CD14-positive monocyte (primary cell): ENCODE measurements around the gene RBP5. TPM values are rescaled to one million over a fixed set of nuclear protein-coding genes. Genes with fewer than 3 reads are reported as not detected.

Experiments used
- DNase-seq, 3 donors: peaks; one replicate each; pipeline ENCODE4 v3.0.0-alpha.2; 2011 to 2022
- H2AFZ ChIP-seq: 2 replicates; pipeline ENCODE4 v1.6.0; 2012; ENCODE audit warnings: mild to moderate bottlenecking, low read depth, low read length, inconsistent platforms; ENCODE audit not compliant: insufficient read depth, poor library complexity, severe bottlenecking
- H3K27ac ChIP-seq, 2 donors: 1 replicate in 1 of 2; 2 replicates in 1 of 2; pipeline ENCODE4 v1.5.1; 2012 to 2013; ENCODE audit warnings: low read length in 2 of 2, control low read depth in 1 of 2, inconsistent platforms in 1 of 2, low read depth in 1 of 2, mild to moderate bottlenecking in 1 of 2
- H3K27me3 ChIP-seq, 2 donors: one replicate each; pipeline versions ENCODE4 v1.6.0 to v1.6.1; 2011 to 2013; ENCODE audit warnings: low read length in 2 of 2; ENCODE audit not compliant: control insufficient read depth in 2 of 2, insufficient read depth in 2 of 2
- H3K36me3 ChIP-seq, 2 donors: replicated peaks in 1 of 2; 1 replicate in 1 of 2; 2 replicates in 1 of 2; pipeline versions ENCODE4 v1.5.1 to v1.6.1; 2012 to 2013; ENCODE audit warnings: low read length in 2 of 2, control low read depth in 1 of 2, inconsistent platforms in 1 of 2, mild to moderate bottlenecking in 1 of 2; ENCODE audit not compliant: insufficient read depth in 2 of 2, control insufficient read depth in 1 of 2
- H3K4me1 ChIP-seq, 2 donors: 1 replicate in 1 of 2; 2 replicates in 1 of 2; pipeline versions ENCODE4 v1.5.1 to v1.6.1; 2012 to 2013; ENCODE audit warnings: low read length in 2 of 2, control low read depth in 1 of 2, inconsistent platforms in 1 of 2, mild to moderate bottlenecking in 1 of 2, moderate library complexity in 1 of 2; ENCODE audit not compliant: insufficient read depth in 2 of 2, control insufficient read depth in 1 of 2
- H3K4me2 ChIP-seq: replicated peaks from 2 replicates; pipeline ENCODE3; 2012; ENCODE audit warnings: low read length, moderate library complexity, mild to moderate bottlenecking; ENCODE audit not compliant: poor library complexity, severe bottlenecking; ENCODE audit errors: extremely low read depth
- H3K4me3 ChIP-seq, 3 experiments: fragments of 200-600 bp in 1 of 3; sonication (generic) in 1 of 3; replicated peaks in 1 of 3; 1 replicate in 2 of 3; 2 replicates in 1 of 3; pipeline ENCODE4 v1.5.1; 2011 to 2013; ENCODE audit warnings: low read length in 3 of 3, mild to moderate bottlenecking in 3 of 3, control low read depth in 2 of 3, low read depth in 2 of 3, inconsistent platforms in 1 of 3, moderate library complexity in 1 of 3
- H3K79me2 ChIP-seq: 2 replicates; pipeline ENCODE4 v1.6.0; 2012; ENCODE audit warnings: mild to moderate bottlenecking, control low read depth, inconsistent platforms, low read length, moderate library complexity; ENCODE audit not compliant: insufficient read depth
- H3K9ac ChIP-seq: 2 replicates; pipeline ENCODE4 v1.6.0; 2017; ENCODE audit warnings: low read length, mild to moderate bottlenecking; ENCODE audit not compliant: insufficient read depth, poor library complexity, severe bottlenecking
- H3K9me3 ChIP-seq, 2 donors: replicated peaks in 1 of 2; 1 replicate in 1 of 2; 2 replicates in 1 of 2; pipeline versions ENCODE4 v1.5.1 to v1.6.1; 2012 to 2013; ENCODE audit warnings: low read length in 2 of 2, control low read depth in 1 of 2; ENCODE audit not compliant: control insufficient read depth in 1 of 2, insufficient read depth in 1 of 2
- H4K20me1 ChIP-seq: 2 replicates; pipeline ENCODE4 v1.6.0; 2012; ENCODE audit warnings: mild to moderate bottlenecking, low read length, control low read depth, moderate library complexity; ENCODE audit not compliant: insufficient read depth
- H3K27ac Mint-ChIP-seq, 7 donors: one replicate each; pipeline ENCODE4 v1.8.0; 2020; ENCODE audit warnings: mild to moderate bottlenecking in 7 of 7, mixed read lengths in 7 of 7, moderate library complexity in 6 of 7, inconsistent platforms in 2 of 7
- H3K27me3 Mint-ChIP-seq, 3 donors: one replicate each; pipeline ENCODE4 v1.8.0; 2021 to 2022; ENCODE audit warnings: low read depth in 3 of 3, mild to moderate bottlenecking in 3 of 3, mixed read lengths in 3 of 3, moderate library complexity in 3 of 3, inconsistent platforms in 1 of 3
- H3K36me3 Mint-ChIP-seq, 2 donors: one replicate each; pipeline ENCODE4 v1.8.0; 2020; ENCODE audit warnings: mixed read lengths in 2 of 2, inconsistent platforms in 1 of 2, mild to moderate bottlenecking in 1 of 2
- H3K4me1 Mint-ChIP-seq: one replicate; pipeline ENCODE4 v1.8.0; 2020; ENCODE audit warnings: mild to moderate bottlenecking, mixed read lengths
- H3K4me3 Mint-ChIP-seq, 2 donors: one replicate each; pipeline ENCODE4 v1.8.0; 2020; ENCODE audit warnings: mild to moderate bottlenecking in 2 of 2, mixed read lengths in 2 of 2, moderate library complexity in 1 of 2
- H3K9me3 Mint-ChIP-seq, 7 donors: one replicate each; pipeline ENCODE4 v1.8.0; 2020 to 2022; ENCODE audit warnings: mixed read lengths in 7 of 7, mild to moderate bottlenecking in 6 of 7, moderate library complexity in 6 of 7, inconsistent platforms in 2 of 7
- CTCF ChIP-seq: fragments of 200-600 bp; IDR thresholded peaks from one replicate; pipeline ENCODE4 v1.8.0; 2022; ENCODE audit warnings: antibody characterized with exemption, mild to moderate bottlenecking
- WGBS: methylation state at CpG from one replicate; pipeline ENCODE4 v1.1.5; 2013; ENCODE audit warnings: missing lambda C conversion rate; ENCODE audit not compliant: insufficient coverage; 5-methylcytosine and 5-hydroxymethylcytosine counted together
- intact Hi-C, 2 donors: fragments of 100-400 bp; cut with micrococcal nuclease; formaldehyde crosslinking; loops; one replicate each; pipeline versions ENCODE4 v1.15.0 to v1.15.1; 2023
- polyA plus RNA-seq, 3 donors: library from polyadenylated mRNA; depleted of rRNA in 1 of 3; unstranded in 2 of 3; stranded (reverse) in 1 of 3; fragments of 300-500 nt in 2 of 3; fragments of >200 nt in 1 of 3; fragmentation: Illumina TruSeq in 2 of 3; gene quantifications; 1 replicate in 2 of 3; 2 replicates in 1 of 3; pipeline ENCODE4 v1.2.3, GENCODE V29; 2012 to 2021

RBP5 gene
- polyA plus RNA-seq, 3 donors, result not detected

GRCh38 chr12:7075939-7076338 lies 52.8 kb downstream of the RBP5 start:
- H4K20me1 ChIP-seq, result no peaks in the 10 kb centered on the region
- 79% methylated on average over 1 of the region's 3 CpGs for WGBS
- no peak overlapping the region for H3K4me3 ChIP-seq
- no peaks in the 10 kb centered on the region for H3K36me3 Mint-ChIP-seq
- no peak overlapping the region for H3K4me2 ChIP-seq
- H3K36me3 ChIP-seq, result no peaks in the 10 kb centered on the region
- H3K27ac Mint-ChIP-seq, result no peak overlapping the region
- H3K4me1 ChIP-seq, result no peaks in the 10 kb centered on the region
- no peak overlapping the region for H3K27ac ChIP-seq
- no peaks in the 10 kb centered on the region for H3K9me3 Mint-ChIP-seq
- no peaks in the 10 kb centered on the region for H3K79me2 ChIP-seq
- no peaks in the 10 kb centered on the region for H3K27me3 ChIP-seq
- H2AFZ ChIP-seq, result no peak overlapping the region
- intact Hi-C loops, result no loop called here
- no peak overlapping the region for H3K9ac ChIP-seq
- H3K4me1 Mint-ChIP-seq, result no peaks in the 10 kb centered on the region
- no peak for DNase-seq
- H3K4me3 Mint-ChIP-seq, result no peak overlapping the region
- TF ChIP-seq CTCF, result no peak
- H3K9me3 ChIP-seq, result no peaks in the 10 kb centered on the region
- peaks cover 0 to 8% (median 3%) of the 10 kb centered on the region in 3 donors for H3K27me3 Mint-ChIP-seq

GRCh38 chr12:7075518-7075917 lies 53.2 kb downstream of the RBP5 start:
- Mint-ChIP-seq H3K4me3 (no peak overlapping the region), H3K9me3 (no peaks in the 10 kb centered on the region), H3K4me1 (no peaks in the 10 kb centered on the region), H3K36me3 (no peaks in the 10 kb centered on the region), H3K27me3 (peaks cover 0 to 8% (median 3%) of the 10 kb centered on the region in 3 donors), H3K27ac (no peak overlapping the region)
- Histone ChIP-seq H3K27me3 (no peaks in the 10 kb centered on the region), H3K27ac (no peak overlapping the region), H3K9ac (no peak overlapping the region), H3K9me3 (no peaks in the 10 kb centered on the region), H2AFZ (no peak overlapping the region), H4K20me1 (no peaks in the 10 kb centered on the region), H3K4me2 (no peak overlapping the region), H3K4me1 (no peaks in the 10 kb centered on the region), H3K79me2 (no peaks in the 10 kb centered on the region), H3K4me3 (no peak overlapping the region), H3K36me3 (no peaks in the 10 kb centered on the region)
- DNase-seq, result no peak
- intact Hi-C loops, result no loop called here
- no peak for TF ChIP-seq CTCF
- 51% methylated on average over 2 of the region's 3 CpGs for WGBS
